SK-N-SH treated with all-trans-retinoic acid at 6 μM for 48 hours (cell line): ENCODE data around the gene LUC7L.

ENCODE experiments used
- ATAC-seq: fragments of 200-7000 bp; cut with Tn5 transposase; 3 replicates; pipeline ENCODE4 v1.9.1; 2020; ENCODE audit warnings: mild to moderate bottlenecking, moderate library complexity
- ARNTL ChIP-seq: fragments of 450-650 bp; formaldehyde crosslinking; IDR thresholded peaks from 2 replicates; pipeline ENCODE4 v1.5.0; 2020; ENCODE audit warnings: low read depth, mild to moderate bottlenecking, moderate library complexity, borderline replicate concordance
- BACH2 ChIP-seq: fragments of 250-450 bp; sonication (Bioruptor Pico); IDR thresholded peaks from 2 replicates; pipeline ENCODE4 v1.9.0; 2021; ENCODE audit warnings: mild to moderate bottlenecking, borderline replicate concordance
- CREB5 ChIP-seq: fragments of 250-450 bp; sonication (Bioruptor Pico); IDR thresholded peaks from 2 replicates; pipeline ENCODE4 v1.5.1; 2020; ENCODE audit warnings: low read depth, mild to moderate bottlenecking, moderate library complexity
- CSRNP3 ChIP-seq: fragments of 250-450 bp; sonication (Bioruptor Pico); IDR thresholded peaks from 2 replicates; pipeline ENCODE4 v1.5.1; 2021; ENCODE audit warnings: mild to moderate bottlenecking, moderate library complexity
- ESRRG ChIP-seq: fragments of 250-450 bp; sonication (Bioruptor Pico); IDR thresholded peaks from 2 replicates; pipeline ENCODE4 v1.6.1; 2021; ENCODE audit warnings: mild to moderate bottlenecking
- GLIS3 ChIP-seq: fragments of 250-450 bp; sonication (Bioruptor Pico); IDR thresholded peaks from 2 replicates; pipeline ENCODE4 v1.5.0; 2020; ENCODE audit warnings: mild to moderate bottlenecking, moderate library complexity
- ISL1 ChIP-seq: fragments of 250-450 bp; sonication (Bioruptor Pico); IDR thresholded peaks from 2 replicates; pipeline ENCODE4 v2.1.2; 2022; ENCODE audit warnings: mild to moderate bottlenecking, moderate library complexity
- OSR1 ChIP-seq: fragments of 250-450 bp; sonication (Bioruptor Pico); IDR thresholded peaks from 2 replicates; pipeline ENCODE4 v1.8.0; 2022; ENCODE audit warnings: moderate library complexity, mild to moderate bottlenecking, inconsistent platforms
- PATZ1 ChIP-seq: fragments of 250-450 bp; sonication (Bioruptor Pico); IDR thresholded peaks from 2 replicates; pipeline ENCODE4 v1.8.0; 2020; ENCODE audit warnings: mild to moderate bottlenecking, moderate library complexity, borderline replicate concordance
- POU6F1 ChIP-seq: fragments of 250-450 bp; sonication (Bioruptor Pico); IDR thresholded peaks from 2 replicates; pipeline ENCODE4 v1.8.0; 2021; ENCODE audit warnings: low read depth, mild to moderate bottlenecking, moderate library complexity, borderline replicate concordance
- PPARA ChIP-seq: fragments of 250-450 bp; sonication (Bioruptor Pico); IDR thresholded peaks from 2 replicates; pipeline ENCODE4 v1.5.0; 2020; ENCODE audit warnings: mild to moderate bottlenecking, borderline replicate concordance
- RARB ChIP-seq: fragments of 250-450 bp; sonication (Bioruptor Pico); IDR thresholded peaks from 2 replicates; pipeline ENCODE4 v1.8.0; 2021; ENCODE audit warnings: mild to moderate bottlenecking, moderate library complexity
- SNAI2 ChIP-seq: fragments of 250-450 bp; sonication (Bioruptor Pico); IDR thresholded peaks from 2 replicates; pipeline ENCODE4 v1.5.0; 2020; ENCODE audit warnings: mild to moderate bottlenecking, moderate library complexity
- TOX ChIP-seq: fragments of 250-450 bp; sonication (Bioruptor Pico); IDR thresholded peaks from 2 replicates; pipeline ENCODE4 v1.8.0; 2021; ENCODE audit warnings: mild to moderate bottlenecking, moderate library complexity, borderline replicate concordance
- ZFP3 ChIP-seq: fragments of 250-450 bp; sonication (Bioruptor Pico); IDR thresholded peaks from 2 replicates; pipeline ENCODE4 v1.5.0; 2020; ENCODE audit warnings: mild to moderate bottlenecking, moderate library complexity
- ZFP30 ChIP-seq: fragments of 450-650 bp; formaldehyde crosslinking; IDR thresholded peaks from 2 replicates; pipeline ENCODE4 v1.5.0; 2022; ENCODE audit warnings: mild to moderate bottlenecking, moderate library complexity
- ZNF565 ChIP-seq: fragments of 450-650 bp; formaldehyde crosslinking; conservative IDR thresholded peaks from 2 replicates; pipeline ENCODE4 v1.5.0; 2020; ENCODE audit warnings: low read depth, mild to moderate bottlenecking, moderate library complexity
- ZNF70 ChIP-seq: fragments of 450-650 bp; formaldehyde crosslinking; IDR thresholded peaks from 2 replicates; pipeline ENCODE4 v1.5.0; 2020; ENCODE audit warnings: mild to moderate bottlenecking, moderate library complexity
- ZNF8 ChIP-seq: fragments of 450-650 bp; formaldehyde crosslinking; IDR thresholded peaks from 2 replicates; pipeline ENCODE4 v1.5.0; 2020; ENCODE audit warnings: mild to moderate bottlenecking, moderate library complexity

Gene LUC7L

GRCh38 chr16:262121-262745 is 33.0 kb upstream of the LUC7L start:
- TF ChIP-seq ZFP3 (CRISPR knock-in tag) (no peak), GLIS3 (CRISPR knock-in tag) (no peak), OSR1 (CRISPR knock-in tag) (no peak), PPARA (no peak), CREB5 (no peak), CSRNP3 (CRISPR knock-in tag) (no peak), SNAI2 (CRISPR knock-in tag) (no peak), ARNTL (CRISPR knock-in tag) (no peak), POU6F1 (no peak), ZNF8 (CRISPR knock-in tag) (no peak), ESRRG (CRISPR knock-in tag) (no peak), ZNF565 (CRISPR knock-in tag) (no peak), RARB (CRISPR knock-in tag) (no peak), PATZ1 (CRISPR knock-in tag) (no peak), ISL1 (CRISPR knock-in tag) (no peak)

GRCh38 chr16:261031-261691 is 31.9 kb upstream of the LUC7L start:
- TF ChIP-seq CREB5 = no peak
- no peak for TF ChIP-seq ISL1 (CRISPR knock-in tag)
- TF ChIP-seq ARNTL (CRISPR knock-in tag) = no peak
- TF ChIP-seq, all 23 proteins: peak for 0
- no peak for ATAC-seq

More at GRCh38 chr16:262121-262745, 33.0 kb upstream of the LUC7L start:
- no peak for ATAC-seq

- ATAC-seq = no peak
- no peak for TF ChIP-seq ESRRG (CRISPR knock-in tag)
- no peak for TF ChIP-seq ZFP3 (CRISPR knock-in tag)
- no peak for TF ChIP-seq CSRNP3 (CRISPR knock-in tag)
- no peak for TF ChIP-seq ZNF70 (CRISPR knock-in tag)
- TF ChIP-seq TOX (CRISPR knock-in tag) = no peak
- no peak for TF ChIP-seq PPARA
- TF ChIP-seq GLIS3 (CRISPR knock-in tag) = no peak
- TF ChIP-seq SNAI2 (CRISPR knock-in tag) = no peak
- no peak for TF ChIP-seq BACH2 (CRISPR knock-in tag)
- no peak for TF ChIP-seq ZNF565 (CRISPR knock-in tag)
- TF ChIP-seq ZFP30 (CRISPR knock-in tag) = no peak
- no peak for TF ChIP-seq OSR1 (CRISPR knock-in tag)
- TF ChIP-seq ZNF8 (CRISPR knock-in tag) = no peak
Observed at GRCh38 chr16:260326-260725, 31.1 kb upstream of the LUC7L start.
